OCI-LY1 (cell line): ENCODE results near the gene RAN.

ENCODE experiments used
- H2AFZ ChIP-seq: fragments of 200-600 bp; sonication (generic), shearing (Covaris generic); 2 replicates; pipeline ENCODE4 v1.6.0; 2014; ENCODE audit warnings: antibody characterized with exemption, mild to moderate bottlenecking, low read length
- H3F3A ChIP-seq: fragments of 200-600 bp; sonication (generic), shearing (Covaris generic); 2 replicates; pipeline ENCODE4 v1.6.0; 2014; ENCODE audit warnings: mild to moderate bottlenecking, antibody characterized with exemption, low read length, moderate library complexity; ENCODE audit not compliant: insufficient read depth
- H3K27ac ChIP-seq: fragments of 200-600 bp; sonication (generic); 2 replicates; pipeline ENCODE4 v1.5.1; 2014; ENCODE audit warnings: low read length, mixed run types, mild to moderate bottlenecking, low read depth; ENCODE audit not compliant: poor library complexity, severe bottlenecking
- H3K27me3 ChIP-seq: fragments of 200-600 bp; sonication (generic); 2 replicates; pipeline ENCODE4 v1.6.0; 2014; ENCODE audit warnings: antibody characterized with exemption, mild to moderate bottlenecking, low read length, moderate library complexity; ENCODE audit not compliant: insufficient read depth
- H3K36me3 ChIP-seq: fragments of 200-600 bp; sonication (generic); 2 replicates; pipeline ENCODE4 v1.6.1; 2014; ENCODE audit warnings: mild to moderate bottlenecking, antibody characterized with exemption, low read length, moderate library complexity, mixed read lengths; ENCODE audit not compliant: insufficient read depth
- H3K4me1 ChIP-seq: fragments of 200-600 bp; sonication (generic); 2 replicates; pipeline ENCODE4 v1.5.1; 2014; ENCODE audit warnings: mild to moderate bottlenecking, low read length, moderate library complexity; ENCODE audit not compliant: insufficient read depth, severe bottlenecking
- H3K4me2 ChIP-seq: fragments of 200-600 bp; sonication (generic), shearing (Covaris generic); 2 replicates; pipeline ENCODE4 v1.6.1; 2014; ENCODE audit warnings: low read length
- H3K4me3 ChIP-seq: fragments of 200-600 bp; sonication (generic); 2 replicates; pipeline ENCODE4 v1.5.1; 2014; ENCODE audit warnings: low read length, low read depth, mild to moderate bottlenecking, mixed read lengths; ENCODE audit not compliant: poor library complexity, severe bottlenecking
- H3K79me2 ChIP-seq: fragments of 200-600 bp; shearing (Covaris generic); 2 replicates; pipeline ENCODE4 v1.6.1; 2016; ENCODE audit warnings: mixed run types, low read length, mixed read lengths; ENCODE audit not compliant: insufficient read depth
- H3K9ac ChIP-seq: fragments of 200-600 bp; sonication (generic), shearing (Covaris generic); 2 replicates; pipeline ENCODE4 v1.6.1; 2014; ENCODE audit warnings: mild to moderate bottlenecking, low read length, mixed read lengths
- H3K9me2 ChIP-seq: fragments of 200-600 bp; sonication (generic), shearing (Covaris generic); 2 replicates; pipeline ENCODE4 v1.6.1; 2014; ENCODE audit warnings: low read depth, mild to moderate bottlenecking, low read length, mixed read lengths
- H3K9me3 ChIP-seq: fragments of 200-600 bp; shearing (Covaris generic); 2 replicates; pipeline ENCODE4 v1.6.1; 2014; ENCODE audit warnings: low read length, mixed read lengths
- H4K20me1 ChIP-seq: fragments of 200-600 bp; sonication (generic), shearing (Covaris generic); 2 replicates; pipeline ENCODE4 v1.6.0; 2016; ENCODE audit warnings: mild to moderate bottlenecking, low read length; ENCODE audit not compliant: insufficient read depth
- EZH2 ChIP-seq: fragments of 200-600 bp; sonication (generic), shearing (Covaris generic); IDR thresholded peaks from 2 replicates; pipeline ENCODE4 v1.8.0; 2017; ENCODE audit warnings: borderline replicate concordance, mixed run types, mild to moderate bottlenecking, antibody characterized with exemption, low read length, moderate library complexity, mixed read lengths
- TF ChIP-seq, protein P1 (sequence below): fragments of 200-600 bp; sonication (generic), shearing (Covaris generic); IDR thresholded peaks from 2 replicates; pipeline ENCODE4 v1.5.1; 2017; ENCODE audit warnings: mild to moderate bottlenecking, antibody characterized with exemption, low read length, moderate library complexity, mixed read lengths

The RAN gene

DNA sequence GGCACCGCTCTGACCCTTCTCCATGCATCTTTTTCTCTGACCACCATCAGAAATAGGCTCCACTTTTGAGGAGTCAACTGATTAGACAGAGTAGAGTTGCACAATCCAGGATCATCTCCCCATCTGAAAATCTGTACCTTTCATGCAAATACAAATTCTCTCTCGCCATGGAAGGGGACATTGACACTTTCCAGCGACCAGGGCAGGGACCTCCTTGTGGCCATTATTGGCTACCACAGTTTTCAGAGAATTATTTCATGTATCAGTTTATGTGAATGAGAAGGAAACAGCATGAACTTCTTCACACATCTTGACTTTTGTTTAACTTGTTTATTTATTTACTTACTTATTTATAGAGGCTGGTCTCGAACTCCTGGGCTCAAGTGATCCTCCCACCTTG, 13.8 kb upstream of the RAN start:
- H3K27ac ChIP-seq, result no peak overlapping the region
- no peaks in the 10 kb centered on the region for H3K9me2 ChIP-seq
- H3K36me3 ChIP-seq, result peaks cover 4% of the 10 kb centered on the region; the same call in 1 of the 2 replicates
- no peaks in the 10 kb centered on the region for H4K20me1 ChIP-seq
- H3F3A ChIP-seq, result no peaks in the 10 kb centered on the region
- no peak overlapping the region for H3K4me3 ChIP-seq
- H3K79me2 ChIP-seq, result no peaks in the 10 kb centered on the region
- H3K4me2 ChIP-seq, result no peak overlapping the region
- no peaks in the 10 kb centered on the region for H3K4me1 ChIP-seq
- H3K9ac ChIP-seq, result no peak overlapping the region
- no peak for TF ChIP-seq EZH2
- TF ChIP-seq, protein P1, sequence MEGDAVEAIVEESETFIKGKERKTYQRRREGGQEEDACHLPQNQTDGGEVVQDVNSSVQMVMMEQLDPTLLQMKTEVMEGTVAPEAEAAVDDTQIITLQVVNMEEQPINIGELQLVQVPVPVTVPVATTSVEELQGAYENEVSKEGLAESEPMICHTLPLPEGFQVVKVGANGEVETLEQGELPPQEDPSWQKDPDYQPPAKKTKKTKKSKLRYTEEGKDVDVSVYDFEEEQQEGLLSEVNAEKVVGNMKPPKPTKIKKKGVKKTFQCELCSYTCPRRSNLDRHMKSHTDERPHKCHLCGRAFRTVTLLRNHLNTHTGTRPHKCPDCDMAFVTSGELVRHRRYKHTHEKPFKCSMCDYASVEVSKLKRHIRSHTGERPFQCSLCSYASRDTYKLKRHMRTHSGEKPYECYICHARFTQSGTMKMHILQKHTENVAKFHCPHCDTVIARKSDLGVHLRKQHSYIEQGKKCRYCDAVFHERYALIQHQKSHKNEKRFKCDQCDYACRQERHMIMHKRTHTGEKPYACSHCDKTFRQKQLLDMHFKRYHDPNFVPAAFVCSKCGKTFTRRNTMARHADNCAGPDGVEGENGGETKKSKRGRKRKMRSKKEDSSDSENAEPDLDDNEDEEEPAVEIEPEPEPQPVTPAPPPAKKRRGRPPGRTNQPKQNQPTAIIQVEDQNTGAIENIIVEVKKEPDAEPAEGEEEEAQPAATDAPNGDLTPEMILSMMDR, result no peak
- H2AFZ ChIP-seq, result no peak overlapping the region
- H3K27me3 ChIP-seq, result peaks cover 8% of the 10 kb centered on the region; the same call in 1 of the 2 replicates
- H3K9me3 ChIP-seq, result peaks cover 6% of the 10 kb centered on the region; the same call in 1 of the 2 replicates

DNA sequence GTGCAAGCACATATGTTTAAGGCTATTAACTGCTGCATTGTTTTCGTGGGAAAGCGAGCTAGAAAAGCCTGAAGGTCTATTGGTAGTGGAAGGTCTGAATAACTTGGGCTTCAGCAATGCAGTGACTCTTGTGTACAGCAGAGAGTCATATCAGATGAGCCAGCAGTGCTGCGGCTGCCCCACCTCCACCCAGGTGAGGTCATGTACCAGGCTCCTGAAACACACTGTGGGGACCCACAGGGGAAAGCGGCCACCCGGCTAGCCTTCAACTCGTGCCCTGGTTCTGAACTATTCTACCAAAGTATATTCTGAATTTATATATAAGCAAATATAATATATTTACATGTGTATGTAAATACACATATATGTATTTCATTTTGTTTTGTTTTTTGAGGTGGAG, 12.7 kb upstream of the RAN start:
- H4K20me1 ChIP-seq, result no peaks in the 10 kb centered on the region
- H3K27me3 ChIP-seq, result peaks cover 8% of the 10 kb centered on the region; the same call in 1 of the 2 replicates
- H3K27ac ChIP-seq, result no peak overlapping the region
- H3K4me3 ChIP-seq, result no peak overlapping the region
- no peaks in the 10 kb centered on the region for H3K9me2 ChIP-seq
- no peak overlapping the region for H2AFZ ChIP-seq
- TF ChIP-seq, protein P1, result no peak
- TF ChIP-seq EZH2, result no peak
- peaks cover 6% of the 10 kb centered on the region; the same call in 1 of the 2 replicates for H3K9me3 ChIP-seq
- H3K36me3 ChIP-seq, result peaks cover 4% of the 10 kb centered on the region; the same call in 1 of the 2 replicates
- no peak overlapping the region for H3K4me2 ChIP-seq
- no peaks in the 10 kb centered on the region for H3K4me1 ChIP-seq
- H3K79me2 ChIP-seq, result no peaks in the 10 kb centered on the region
- H3F3A ChIP-seq, result no peaks in the 10 kb centered on the region
- no peak overlapping the region for H3K9ac ChIP-seq

DNA sequence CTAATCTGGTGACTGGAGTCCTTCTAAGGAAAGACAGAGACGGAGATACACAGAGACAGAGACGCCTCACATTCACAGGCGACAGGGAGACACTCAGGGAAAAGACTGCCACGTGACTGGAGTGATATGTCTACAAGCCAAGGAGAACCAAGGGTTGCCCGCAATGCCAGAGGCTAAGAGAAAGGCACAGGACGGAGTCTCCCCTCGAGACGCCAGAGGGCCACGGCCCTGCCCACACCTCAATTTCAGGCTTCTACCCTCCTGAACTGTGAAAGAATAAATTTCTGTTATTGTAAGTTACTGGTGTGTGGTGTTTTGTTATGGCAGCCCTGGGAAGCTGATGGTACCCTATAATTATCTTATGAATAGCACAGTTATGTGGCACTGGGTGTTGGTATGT, 11.6 kb upstream of the RAN start:
- no peak overlapping the region for H3K4me2 ChIP-seq

More for the DNA sequence above, 11.6 kb upstream of the RAN start:
- no peak overlapping the region for H2AFZ ChIP-seq
- no peak for TF ChIP-seq EZH2
- TF ChIP-seq, protein P1, result no peak
- peaks cover 6% of the 10 kb centered on the region; the same call in 1 of the 2 replicates for H3K9me3 ChIP-seq
- H3K79me2 ChIP-seq, result no peaks in the 10 kb centered on the region
- no peaks in the 10 kb centered on the region for H3K4me1 ChIP-seq
- H3K9ac ChIP-seq, result no peak overlapping the region
- H3K36me3 ChIP-seq, result peaks cover 4% of the 10 kb centered on the region; the same call in 1 of the 2 replicates
- no peak overlapping the region for H3K4me3 ChIP-seq
- peaks cover 8% of the 10 kb centered on the region; the same call in 1 of the 2 replicates for H3K27me3 ChIP-seq
- H3K27ac ChIP-seq, result no peak overlapping the region
- no peaks in the 10 kb centered on the region for H3F3A ChIP-seq
- H3K9me2 ChIP-seq, result no peaks in the 10 kb centered on the region
- H4K20me1 ChIP-seq, result no peaks in the 10 kb centered on the region
